ENCODE results near the gene SCN1A. TPM values are rescaled to one million over a fixed set of nuclear protein-coding genes. Genes with fewer than 3 reads are reported as not detected.

The SCN1A gene
- polyA plus RNA-seq, 1 donor (not counting 4 experiments of a cell fraction or from before 2014, with no cell fraction given) = not detected

DNA sequence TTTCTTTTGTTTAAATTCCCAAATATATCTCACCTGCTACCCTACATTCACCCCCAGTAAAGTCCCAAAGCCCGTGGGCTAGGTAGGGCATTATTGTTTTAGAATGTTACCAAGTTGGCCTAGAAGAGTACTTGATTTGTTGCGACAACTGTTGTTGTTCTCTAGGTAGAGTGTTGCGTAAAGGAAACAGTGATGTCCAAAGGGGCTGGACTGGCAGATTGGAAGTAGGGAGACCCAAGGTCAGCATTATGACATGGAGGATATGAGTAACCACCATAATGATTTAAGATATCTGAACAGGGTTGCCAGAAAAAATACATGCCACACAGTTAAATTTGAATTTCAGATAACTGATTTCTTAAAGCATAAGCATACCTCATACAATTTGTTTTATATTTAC is 39.2 kb downstream of the SCN1A start:
- DNase-seq (ENCODE audit: low read depth, low spot score) (no peak), FAIRE-seq (no peak)

DNA sequence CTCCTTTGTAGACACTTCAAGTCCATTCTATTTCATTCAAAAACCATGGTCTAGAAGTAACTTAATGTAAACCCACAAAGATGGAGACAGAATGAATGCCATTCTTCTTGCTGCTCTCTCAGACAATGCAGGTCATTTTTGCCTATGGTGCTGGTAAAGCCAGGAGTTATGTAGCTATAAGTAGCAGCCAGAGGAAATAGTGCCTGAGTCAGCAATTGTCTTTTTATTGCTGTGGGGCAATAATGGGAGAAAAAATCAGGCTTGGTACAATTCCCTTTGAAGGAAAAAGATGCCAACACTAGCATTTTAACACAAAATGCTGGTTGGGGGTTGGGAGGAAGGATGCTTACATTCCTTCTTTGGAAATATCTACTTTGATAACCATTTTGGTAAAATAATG is 43.5 kb downstream of the SCN1A start:
- no peak for DNase-seq (ENCODE audit: low read depth, low spot score)
- Histone ChIP-seq H2AFZ (ENCODE audit: control insufficient read depth, low read length) (no peak overlapping the region), H3K4me2 (ENCODE audit: control insufficient read depth, extremely low read depth, insufficient read depth, low read depth, low read length) (no peak overlapping the region), H3K27ac (ENCODE audit: control insufficient read depth, insufficient read depth, low read length) (no peak overlapping the region), H3K4me1 (ENCODE audit: control insufficient read depth, extremely low read depth, insufficient read depth, low read length) (no peaks in the 10 kb centered on the region), H4K20me1 (ENCODE audit: control insufficient read depth, extremely low read depth, insufficient read depth, low read length) (no peaks in the 10 kb centered on the region), H3K9ac (ENCODE audit: control insufficient read depth, extremely low read depth, insufficient read depth, low read length) (no peak overlapping the region), H3K79me2 (ENCODE audit: control insufficient read depth, insufficient read depth, low read length) (no peaks in the 10 kb centered on the region), H3K4me3 (ENCODE audit: control insufficient read depth in 2 of 3, extremely low read depth in 1 of 3, insufficient read depth in 2 of 3, low read depth in 1 of 3, low read length in 3 of 3) (no peak overlapping the region), H3K36me3 (ENCODE audit: control insufficient read depth in 2 of 2, extremely low read depth in 1 of 2, insufficient read depth in 2 of 2, low read length in 2 of 2) (no peaks in the 10 kb centered on the region), H3K9me1 (ENCODE audit: control insufficient read depth, extremely low read depth, insufficient read depth, low read length) (no peaks in the 10 kb centered on the region), H3K27me3 (ENCODE audit: control insufficient read depth, extremely low read depth, insufficient read depth, low read length) (no peaks in the 10 kb centered on the region), H3K9me3 (ENCODE audit: control insufficient read depth, low read depth, low read length) (no peaks in the 10 kb centered on the region)
- FAIRE-seq = no peak
- dilution Hi-C loops (cut with MboI; ENCODE audit: extremely low pct_ligation_motif_present, low sequenced_read_pairs) = no loop called here
- TF ChIP-seq EZH2 (IDR thresholded peaks at IDR 0.05; ENCODE audit: low read length) = no peak
- TF ChIP-seq, protein P1, sequence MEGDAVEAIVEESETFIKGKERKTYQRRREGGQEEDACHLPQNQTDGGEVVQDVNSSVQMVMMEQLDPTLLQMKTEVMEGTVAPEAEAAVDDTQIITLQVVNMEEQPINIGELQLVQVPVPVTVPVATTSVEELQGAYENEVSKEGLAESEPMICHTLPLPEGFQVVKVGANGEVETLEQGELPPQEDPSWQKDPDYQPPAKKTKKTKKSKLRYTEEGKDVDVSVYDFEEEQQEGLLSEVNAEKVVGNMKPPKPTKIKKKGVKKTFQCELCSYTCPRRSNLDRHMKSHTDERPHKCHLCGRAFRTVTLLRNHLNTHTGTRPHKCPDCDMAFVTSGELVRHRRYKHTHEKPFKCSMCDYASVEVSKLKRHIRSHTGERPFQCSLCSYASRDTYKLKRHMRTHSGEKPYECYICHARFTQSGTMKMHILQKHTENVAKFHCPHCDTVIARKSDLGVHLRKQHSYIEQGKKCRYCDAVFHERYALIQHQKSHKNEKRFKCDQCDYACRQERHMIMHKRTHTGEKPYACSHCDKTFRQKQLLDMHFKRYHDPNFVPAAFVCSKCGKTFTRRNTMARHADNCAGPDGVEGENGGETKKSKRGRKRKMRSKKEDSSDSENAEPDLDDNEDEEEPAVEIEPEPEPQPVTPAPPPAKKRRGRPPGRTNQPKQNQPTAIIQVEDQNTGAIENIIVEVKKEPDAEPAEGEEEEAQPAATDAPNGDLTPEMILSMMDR (optimal IDR thresholded peaks at IDR 0.05 in 1 of 3, IDR thresholded peaks at IDR 0.05 in 1 of 3, conservative IDR thresholded peaks at IDR 0.05 in 1 of 3; ENCODE audit: extremely low read depth in 1 of 3, insufficient read depth in 2 of 3, low read length in 3 of 3) = no peak

More for the DNA sequence above, 39.2 kb downstream of the SCN1A start:
- Histone ChIP-seq H3K36me3 (ENCODE audit: control insufficient read depth in 2 of 2, extremely low read depth in 1 of 2, insufficient read depth in 2 of 2, low read length in 2 of 2) (no peaks in the 10 kb centered on the region), H3K27me3 (ENCODE audit: control insufficient read depth, extremely low read depth, insufficient read depth, low read length) (no peaks in the 10 kb centered on the region), H3K9me1 (ENCODE audit: control insufficient read depth, extremely low read depth, insufficient read depth, low read length) (no peaks in the 10 kb centered on the region), H3K9me3 (ENCODE audit: control insufficient read depth, low read depth, low read length) (no peaks in the 10 kb centered on the region), H3K4me2 (ENCODE audit: control insufficient read depth, extremely low read depth, insufficient read depth, low read depth, low read length) (no peak overlapping the region), H3K4me1 (ENCODE audit: control insufficient read depth, extremely low read depth, insufficient read depth, low read length) (no peaks in the 10 kb centered on the region), H4K20me1 (ENCODE audit: control insufficient read depth, extremely low read depth, insufficient read depth, low read length) (no peaks in the 10 kb centered on the region), H3K9ac (ENCODE audit: control insufficient read depth, extremely low read depth, insufficient read depth, low read length) (no peak overlapping the region), H3K27ac (ENCODE audit: control insufficient read depth, insufficient read depth, low read length) (no peak overlapping the region), H3K4me3 (ENCODE audit: control insufficient read depth in 2 of 3, extremely low read depth in 1 of 3, insufficient read depth in 2 of 3, low read depth in 1 of 3, low read length in 3 of 3) (no peak overlapping the region), H2AFZ (ENCODE audit: control insufficient read depth, low read length) (no peak overlapping the region), H3K79me2 (ENCODE audit: control insufficient read depth, insufficient read depth, low read length) (no peaks in the 10 kb centered on the region)
- dilution Hi-C loops (cut with MboI; ENCODE audit: extremely low pct_ligation_motif_present, low sequenced_read_pairs) = no loop called here
- TF ChIP-seq EZH2 (IDR thresholded peaks at IDR 0.05; ENCODE audit: low read length) = no peak
- TF ChIP-seq, protein P1 (optimal IDR thresholded peaks at IDR 0.05 in 1 of 3, IDR thresholded peaks at IDR 0.05 in 1 of 3, conservative IDR thresholded peaks at IDR 0.05 in 1 of 3; ENCODE audit: extremely low read depth in 1 of 3, insufficient read depth in 2 of 3, low read length in 3 of 3) = no peak
